Epithelial cell of prostate (primary cell): Measurements from ENCODE around the gene SETDB1.
"Not testable (repeated sequence)": the region's sequence is repeated elsewhere in the genome, so short reads cannot be mapped to it uniquely, and the experiment has no call there.

Source experiments
- DNase-seq: peaks from one replicate; pipeline ENCODE4 v3.0.0-alpha.2; 2011; ENCODE audit warnings: low read depth, low spot score
- H3K27ac ChIP-seq: fragments of 450-650 bp; 2 replicates; pipeline ENCODE4 v1.5.1; 2017; ENCODE audit warnings: mild to moderate bottlenecking

The SETDB1 gene

GRCh38 chr1:150928286-150928685 is 2.1 kb downstream of the SETDB1 start:
- H3K27ac ChIP-seq, result no peak overlapping the region
- DNase-seq, result no peak

DNA sequence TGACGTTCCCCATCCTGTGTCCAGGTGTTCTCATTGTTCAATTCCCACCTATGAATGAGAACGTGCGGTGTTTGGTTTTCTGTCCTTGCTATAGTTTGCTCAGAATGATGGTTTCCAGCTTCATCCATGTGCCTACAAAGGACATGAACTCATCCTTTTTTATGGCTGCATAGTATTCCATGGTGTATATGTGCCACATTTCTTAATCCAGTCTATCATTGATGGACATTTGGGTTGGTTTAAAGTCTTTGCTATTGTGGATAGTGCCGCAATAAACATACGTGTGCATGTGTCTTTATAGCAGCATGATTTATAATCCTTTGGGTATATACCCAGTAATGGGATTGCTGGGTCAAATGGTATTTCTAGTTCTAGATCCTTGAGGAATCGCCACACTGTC is 2.6 kb downstream of the SETDB1 start:
- DNase-seq, H3K27ac ChIP-seq: not testable (repeated sequence)

DNA sequence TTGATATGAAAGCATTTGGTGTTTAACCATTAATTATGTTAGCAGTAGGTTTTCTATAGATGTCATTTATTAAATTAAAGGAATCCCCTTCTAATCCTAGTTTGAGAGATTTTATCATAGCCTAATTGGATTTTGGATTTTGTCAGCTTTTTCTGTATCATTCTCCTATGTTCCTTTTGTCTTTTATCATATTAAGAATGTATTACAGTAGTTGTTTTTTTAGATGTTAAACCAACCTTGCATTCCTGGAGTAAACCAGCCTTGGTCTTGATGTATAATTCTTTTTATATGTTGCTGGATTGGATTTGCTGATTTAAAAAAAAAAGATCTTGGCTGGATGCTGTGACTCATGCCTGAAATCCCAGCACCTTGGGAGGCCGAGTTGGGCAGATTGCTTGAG is 5.6 kb downstream of the SETDB1 start:
- no peak for DNase-seq
- no peak overlapping the region for H3K27ac ChIP-seq

GRCh38 chr1:150944856-150945255 is 18.7 kb downstream of the SETDB1 start:
- no peak for DNase-seq
- no peak overlapping the region for H3K27ac ChIP-seq

GRCh38 chr1:150954708-150955107 is 28.5 kb downstream of the SETDB1 start:
- DNase-seq, result no peak

DNA sequence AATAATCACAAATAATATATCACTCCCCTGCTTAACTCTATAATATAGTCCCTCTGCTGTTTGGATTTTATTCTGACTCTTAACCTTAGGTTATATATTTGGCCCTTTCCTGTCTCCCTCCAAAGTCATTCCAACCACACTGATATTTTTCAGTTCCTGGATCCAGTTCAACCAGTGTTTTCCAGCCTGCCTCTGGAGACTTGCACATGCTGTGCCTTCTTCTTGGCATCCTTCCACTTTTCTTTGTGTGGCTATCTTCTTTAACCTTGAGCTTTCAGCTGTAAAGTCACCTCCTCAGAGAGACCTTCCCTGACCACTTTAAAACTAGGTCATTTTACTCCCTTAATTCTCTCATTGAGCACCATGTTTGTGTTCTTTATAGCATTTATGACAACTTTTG is 29.1 kb downstream of the SETDB1 start:
- no peak for DNase-seq
- no peak overlapping the region for H3K27ac ChIP-seq

More at GRCh38 chr1:150954708-150955107, 28.5 kb downstream of the SETDB1 start:
- H3K27ac ChIP-seq, result no peak overlapping the region

- no peak for DNase-seq
These were observed 31.5 kb downstream of the SETDB1 start for GRCh38 chr1:150957666-150958065.

DNA sequence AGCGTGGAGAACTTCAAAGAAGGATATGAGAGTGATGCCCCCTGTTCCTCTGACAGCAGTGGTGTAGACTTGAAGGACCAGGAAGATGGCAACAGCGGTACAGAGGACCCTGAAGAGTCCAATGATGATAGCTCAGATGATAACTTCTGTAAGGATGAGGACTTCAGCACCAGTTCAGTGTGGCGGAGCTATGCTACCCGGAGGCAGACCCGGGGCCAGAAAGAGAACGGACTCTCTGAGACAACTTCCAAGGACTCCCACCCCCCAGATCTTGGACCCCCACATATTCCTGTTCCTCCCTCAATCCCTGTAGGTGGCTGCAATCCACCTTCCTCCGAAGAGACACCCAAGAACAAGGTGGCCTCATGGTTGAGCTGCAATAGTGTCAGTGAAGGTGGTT is 34.5 kb downstream of the SETDB1 start:
- no peak overlapping the region for H3K27ac ChIP-seq

More at GRCh38 chr1:150957666-150958065, 31.5 kb downstream of the SETDB1 start:
- no peak overlapping the region for H3K27ac ChIP-seq

DNA sequence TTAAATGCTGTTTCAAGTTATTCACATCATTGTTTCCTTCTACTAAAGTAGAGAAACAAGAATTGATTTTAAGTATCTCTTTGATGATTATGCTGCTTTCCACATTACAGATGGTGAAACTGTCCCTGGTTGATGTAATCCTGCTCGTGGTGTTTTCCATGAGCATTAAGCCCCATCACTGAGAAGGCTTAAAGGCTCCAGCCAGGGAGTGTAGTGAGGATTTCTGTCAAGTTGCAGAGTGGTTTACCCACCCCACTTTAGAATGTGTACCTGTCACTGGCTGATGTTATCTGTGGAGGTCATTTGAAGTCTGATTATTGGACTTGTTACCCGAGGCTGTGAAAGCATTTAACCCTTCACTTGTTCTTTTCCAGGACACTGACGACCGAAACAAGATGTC is 35.6 kb downstream of the SETDB1 start:
- H3K27ac ChIP-seq, result no peak overlapping the region
- no peak for DNase-seq

More for the DNA sequence above, 34.5 kb downstream of the SETDB1 start:
- no peak for DNase-seq

DNA sequence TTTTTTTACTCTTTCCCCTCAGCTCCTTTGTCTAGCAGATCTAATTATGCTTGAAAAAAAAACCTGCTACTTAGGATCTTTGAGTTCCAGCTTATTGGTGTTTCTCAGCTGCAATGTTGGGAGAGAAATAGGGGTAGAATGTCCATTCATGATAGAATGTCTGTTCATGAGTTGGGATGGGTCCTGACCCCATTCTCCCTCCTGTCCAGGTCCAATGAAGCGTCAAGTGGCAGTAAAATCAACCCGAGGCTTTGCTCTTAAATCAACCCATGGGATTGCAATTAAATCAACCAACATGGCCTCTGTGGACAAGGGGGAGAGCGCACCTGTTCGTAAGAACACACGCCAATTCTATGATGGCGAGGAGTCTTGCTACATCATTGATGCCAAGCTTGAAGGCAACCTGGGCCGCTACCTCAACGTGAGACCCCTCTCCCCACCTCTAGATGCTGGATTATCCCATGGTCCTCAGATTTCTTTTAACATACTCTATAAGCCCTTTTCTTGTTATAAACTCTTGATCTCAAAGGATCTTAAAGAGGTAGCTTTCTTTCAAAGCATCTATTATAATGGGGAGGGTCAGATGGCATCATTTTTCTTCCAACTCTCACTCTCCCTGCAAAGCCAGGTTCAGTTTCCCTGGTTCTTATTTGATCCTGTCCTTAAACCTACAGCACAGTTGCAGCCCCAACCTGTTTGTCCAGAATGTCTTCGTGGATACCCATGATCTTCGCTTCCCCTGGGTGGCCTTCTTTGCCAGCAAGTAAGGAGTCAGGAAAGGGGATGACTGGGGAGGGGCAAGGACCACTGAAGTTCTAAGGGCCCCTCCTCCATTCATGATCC is 37.4 kb downstream of the SETDB1 start:
- no peak for DNase-seq
- H3K27ac ChIP-seq, result no peak overlapping the region

GRCh38 chr1:150964164-150964489 is 38.0 kb downstream of the SETDB1 start:
- DNase-seq, result no peak
- H3K27ac ChIP-seq, result no peak overlapping the region

GRCh38 chr1:150965605-150966004 is 39.4 kb downstream of the SETDB1 start:
- no peak for DNase-seq
- H3K27ac ChIP-seq, result no peak overlapping the region

DNA sequence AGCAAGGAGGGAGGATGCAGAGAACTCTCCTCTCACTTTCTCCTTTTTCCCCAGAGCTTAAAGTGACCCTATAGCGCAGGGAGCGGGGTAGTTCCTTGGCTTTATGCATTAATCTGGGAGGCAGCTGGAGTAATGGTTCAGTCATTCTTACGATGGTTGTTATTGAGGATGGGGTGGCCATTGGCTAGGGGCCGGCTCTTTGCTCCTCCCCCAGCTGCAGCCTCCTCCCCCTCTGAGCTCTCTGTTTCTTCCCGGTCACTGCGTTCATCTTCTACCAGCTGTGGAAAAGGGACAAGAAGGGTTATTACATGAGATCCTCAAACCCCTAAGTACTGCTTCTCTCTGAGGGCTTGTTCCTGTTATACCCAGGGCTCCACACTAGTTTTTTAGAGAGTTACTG is 39.8 kb downstream of the SETDB1 start:
- no peak overlapping the region for H3K27ac ChIP-seq
- no peak for DNase-seq

DNA sequence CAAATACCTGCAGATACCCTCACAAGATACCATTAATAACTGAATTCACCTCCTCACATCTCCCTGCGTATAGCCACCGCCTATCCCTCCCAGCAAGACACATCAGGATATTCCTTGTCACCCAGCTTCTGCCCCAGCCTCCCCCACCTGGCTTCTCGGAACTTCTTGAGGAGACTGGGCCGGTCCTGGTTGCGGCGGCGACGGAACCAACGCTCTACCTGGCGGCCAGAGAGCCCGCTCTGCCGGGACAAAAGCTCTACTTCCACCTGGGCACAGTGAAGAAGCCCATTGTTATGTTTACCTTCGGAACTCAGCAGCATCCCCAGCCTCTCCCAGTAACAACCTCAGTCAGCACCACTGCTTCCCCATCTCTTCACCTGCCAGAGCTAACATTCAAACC is 41.8 kb downstream of the SETDB1 start:
- no peak overlapping the region for H3K27ac ChIP-seq
- no peak for DNase-seq

- no peak overlapping the region for H3K27ac ChIP-seq
- DNase-seq, result no peak
These were observed 42.3 kb downstream of the SETDB1 start for GRCh38 chr1:150968491-150968890.

DNA sequence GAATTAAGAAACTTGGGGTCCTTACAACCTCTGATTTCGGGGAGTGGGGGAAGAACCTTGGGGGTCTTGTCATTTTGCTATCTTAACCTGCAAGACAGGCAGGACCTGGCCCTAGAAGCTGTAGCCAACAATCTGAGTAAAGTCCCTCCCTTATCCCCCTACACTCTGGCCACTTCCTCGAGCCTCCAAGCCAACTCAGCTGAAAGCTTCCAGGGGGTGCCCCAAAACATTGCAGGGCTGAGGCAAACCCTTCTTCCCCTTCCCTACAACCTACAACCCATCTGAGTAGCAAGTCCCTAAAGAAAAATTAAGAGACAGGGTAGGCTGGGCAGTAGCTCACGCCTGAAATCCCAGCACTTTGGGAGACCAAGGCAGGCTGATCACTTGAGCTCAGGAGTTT is 43.5 kb downstream of the SETDB1 start:
- H3K27ac ChIP-seq, result no peak overlapping the region
- no peak for DNase-seq

DNA sequence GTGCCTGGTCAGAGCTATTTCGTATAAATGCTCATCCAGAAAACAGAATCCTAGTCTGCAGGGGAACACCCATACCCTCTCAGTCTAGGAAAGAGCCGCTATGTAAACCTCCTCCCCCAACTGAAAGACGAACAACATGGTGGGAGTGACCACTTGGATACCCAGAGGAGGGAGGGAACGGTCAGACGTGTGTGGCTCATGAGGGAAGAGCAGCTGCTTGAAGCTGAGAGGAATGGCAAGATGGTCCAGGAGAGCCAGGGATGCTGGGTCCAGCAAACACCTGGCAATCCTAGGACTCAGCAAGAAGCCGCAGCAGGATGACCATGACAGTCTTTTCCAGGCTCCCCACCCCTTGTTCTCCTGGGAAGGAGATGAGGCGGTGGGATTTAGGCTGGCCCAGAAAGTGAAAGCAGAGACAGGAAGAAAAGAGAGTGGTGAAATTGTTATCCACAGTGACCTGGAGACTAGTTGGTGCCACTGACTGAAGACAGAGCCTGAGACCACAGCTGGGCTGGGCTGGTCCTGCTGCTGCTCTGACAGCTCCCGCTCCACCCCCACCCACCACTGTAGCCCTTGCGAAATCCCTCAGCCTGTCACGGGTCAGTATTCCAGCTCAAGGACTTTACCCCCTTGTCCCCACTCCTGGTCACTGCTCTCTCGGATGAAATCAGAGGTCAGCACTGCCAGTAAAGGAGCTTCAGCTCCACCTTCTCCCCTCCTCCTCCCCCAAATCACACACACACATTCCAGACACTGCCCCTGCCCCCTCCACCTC is 44.8 kb downstream of the SETDB1 start:
- DNase-seq, result no peak
- no peak overlapping the region for H3K27ac ChIP-seq

DNA sequence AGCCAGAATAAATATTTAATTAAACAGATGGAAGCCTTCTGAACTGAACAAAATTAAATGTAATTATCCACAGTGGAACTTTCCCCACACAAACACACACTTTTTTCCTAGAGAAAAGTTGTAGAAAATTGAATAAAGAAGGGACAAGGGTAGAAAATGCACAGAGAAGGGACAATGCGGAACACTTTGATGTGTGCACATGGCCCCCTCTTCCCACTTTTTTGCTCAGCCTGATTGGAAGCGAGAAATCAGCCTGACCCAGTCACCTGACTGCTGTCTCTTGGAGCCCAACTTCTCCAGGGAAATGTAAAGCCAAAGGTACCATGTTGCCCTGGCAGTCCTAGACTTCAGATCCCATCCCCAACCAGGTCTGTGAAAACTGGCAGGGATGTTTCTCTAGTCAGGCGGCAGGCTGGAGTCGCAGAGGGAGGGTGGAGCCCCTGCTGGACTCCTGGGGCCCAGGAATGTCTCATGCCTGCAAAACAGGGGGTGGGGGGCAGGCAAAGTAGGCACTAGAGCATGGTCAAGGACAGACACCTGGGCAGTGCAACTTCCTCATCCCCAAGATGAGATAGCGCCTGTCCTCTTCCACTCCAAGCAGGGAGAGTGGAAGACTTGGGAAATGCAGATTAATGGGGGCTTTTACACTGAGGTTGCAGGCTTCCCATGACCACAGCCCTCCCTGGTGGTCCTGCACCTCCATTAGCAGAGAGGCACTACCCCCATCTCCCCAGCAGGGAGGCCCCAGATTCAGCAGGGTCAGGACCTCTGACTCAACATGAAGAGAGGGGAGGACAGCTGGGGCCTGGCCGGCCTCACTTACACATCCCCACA is 45.6 kb downstream of the SETDB1 start:
- H3K27ac ChIP-seq, result no peak overlapping the region
- no peak for DNase-seq

- H3K27ac ChIP-seq, result no peak overlapping the region
- no peak for DNase-seq
These were observed 46.3 kb downstream of the SETDB1 start for GRCh38 chr1:150972417-150972940.

DNA sequence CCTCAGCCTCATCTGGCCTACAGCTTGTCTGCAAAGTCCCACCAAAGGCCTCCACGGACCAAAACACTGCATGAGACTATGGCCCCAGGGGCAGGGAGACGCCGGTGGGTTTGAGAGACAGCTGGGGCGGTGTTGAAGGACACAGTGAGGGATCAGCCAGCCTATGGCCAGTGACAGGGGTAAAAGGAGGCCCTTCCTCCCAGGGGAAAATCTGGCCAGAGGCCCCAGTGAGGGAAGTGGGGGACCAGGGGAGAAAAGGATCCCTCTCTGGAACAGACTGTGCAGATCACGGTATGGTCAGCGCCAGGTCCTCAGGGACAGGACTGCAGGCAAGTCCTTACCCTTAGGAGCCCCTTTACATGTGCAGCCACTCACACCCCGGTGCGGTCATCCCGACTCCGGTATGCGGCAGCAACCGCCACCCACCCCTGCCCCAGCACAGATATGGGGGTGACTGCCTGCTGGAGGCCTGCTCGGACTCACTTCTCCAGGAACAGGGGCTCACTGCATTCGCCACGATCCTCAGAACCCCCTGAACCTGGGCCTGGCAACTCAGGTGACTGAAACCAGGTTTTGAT is 47.2 kb downstream of the SETDB1 start:
- no peak for DNase-seq
- peak overlapping the region; percentile 60 for H3K27ac ChIP-seq
